Measurements from ENCODE around the gene SHOC1.

DNA sequence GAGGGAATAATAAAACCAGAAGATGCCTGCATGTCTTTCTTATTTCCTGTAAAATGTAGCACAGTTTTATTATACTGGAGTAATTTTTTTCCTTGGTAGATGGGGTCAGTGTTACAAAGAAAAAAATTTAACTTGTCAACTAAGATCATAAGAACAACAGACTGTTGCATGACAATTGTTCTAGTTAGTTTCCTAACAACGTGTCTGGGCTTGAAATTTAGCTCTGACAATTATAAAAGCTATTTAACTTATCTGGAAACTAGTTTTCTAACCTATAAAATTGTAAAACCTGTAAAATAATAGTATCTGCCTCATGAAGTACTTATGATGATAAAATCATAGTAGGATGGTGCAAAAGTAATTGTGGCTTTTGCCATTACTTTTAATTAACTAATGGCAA, 4.9 kb downstream of the SHOC1 start:
- TF ChIP-seq, protein P1, sequence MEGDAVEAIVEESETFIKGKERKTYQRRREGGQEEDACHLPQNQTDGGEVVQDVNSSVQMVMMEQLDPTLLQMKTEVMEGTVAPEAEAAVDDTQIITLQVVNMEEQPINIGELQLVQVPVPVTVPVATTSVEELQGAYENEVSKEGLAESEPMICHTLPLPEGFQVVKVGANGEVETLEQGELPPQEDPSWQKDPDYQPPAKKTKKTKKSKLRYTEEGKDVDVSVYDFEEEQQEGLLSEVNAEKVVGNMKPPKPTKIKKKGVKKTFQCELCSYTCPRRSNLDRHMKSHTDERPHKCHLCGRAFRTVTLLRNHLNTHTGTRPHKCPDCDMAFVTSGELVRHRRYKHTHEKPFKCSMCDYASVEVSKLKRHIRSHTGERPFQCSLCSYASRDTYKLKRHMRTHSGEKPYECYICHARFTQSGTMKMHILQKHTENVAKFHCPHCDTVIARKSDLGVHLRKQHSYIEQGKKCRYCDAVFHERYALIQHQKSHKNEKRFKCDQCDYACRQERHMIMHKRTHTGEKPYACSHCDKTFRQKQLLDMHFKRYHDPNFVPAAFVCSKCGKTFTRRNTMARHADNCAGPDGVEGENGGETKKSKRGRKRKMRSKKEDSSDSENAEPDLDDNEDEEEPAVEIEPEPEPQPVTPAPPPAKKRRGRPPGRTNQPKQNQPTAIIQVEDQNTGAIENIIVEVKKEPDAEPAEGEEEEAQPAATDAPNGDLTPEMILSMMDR (IDR thresholded peaks at IDR 0.05; ENCODE audit: insufficient read depth, low read length, poor library complexity, severe bottlenecking): no peak
- TF ChIP-seq EZH2phosphoT487 (conservative IDR thresholded peaks at IDR 0.05; ENCODE audit: low read length): no peak
